Pancreas (tissue), 10 donors: ENCODE data around the gene ATP1A2. TPM values are rescaled to one million over a fixed set of nuclear protein-coding genes. Genes with fewer than 3 reads are reported as not detected.
A peak's percentile ranks its signal among the peaks of the same experiment; 100 is the strongest.

Experiments used
- ATAC-seq, 4 donors: fragments of 200-7000 bp; cut with Tn5 transposase; one replicate each; pipeline versions ENCODE4 v1.8.0 to v1.9.1; 2020; ENCODE audit warnings: mild to moderate bottlenecking in 4 of 4, moderate library complexity in 4 of 4
- DNase-seq, 6 donors: peaks; one replicate each; pipeline ENCODE4 v3.0.0-alpha.2; 2020
- FAIRE-seq: peaks from 2 replicates; lab custom pipeline; 2012; peaks lifted over from hg19 to GRCh38; lab: Jason Lieb, UNC
- H3K27ac ChIP-seq, 4 donors: fragments of 200-600 bp; sonication (generic); 1 replicate in 3 of 4; 2 replicates in 1 of 4; pipeline versions ENCODE4 v1.5.0 to v1.8.0; 2020
- H3K27me3 ChIP-seq, 4 donors: fragments of 200-600 bp; one replicate each; pipeline ENCODE4 v1.8.0; 2021
- H3K36me3 ChIP-seq, 3 donors: fragments of 200-600 bp; sonication (generic) in 1 of 3; one replicate each; pipeline versions ENCODE4 v1.5.0 to v1.8.0; 2020 to 2021
- H3K4me1 ChIP-seq, 3 donors: fragments of 200-600 bp; one replicate each; pipeline ENCODE4 v1.8.0; 2021
- H3K4me3 ChIP-seq, 4 donors: fragments of 200-600 bp; sonication (generic) in 2 of 4; one replicate each; pipeline versions ENCODE4 v1.5.0 to v1.8.0; 2020 to 2021
- H3K9me3 ChIP-seq, 4 donors: fragments of 200-600 bp; one replicate each; pipeline ENCODE4 v1.8.0; 2021
- WGBS, 2 donors: extraction: QIAGEN DNeasy Blood & Tissue Kit; methylation state at CpG; one replicate each; pipeline ENCODE4 v1.1.7; 2013; 5-methylcytosine and 5-hydroxymethylcytosine counted together
- intact Hi-C, 3 donors: fragments of 100-400 bp; cut with DNase I; formaldehyde crosslinking; loops; one replicate each; pipeline versions ENCODE4 v1.11.1 to v1.14.2; 2022
- polyA plus RNA-seq, 2 donors: library from polyadenylated mRNA; stranded (reverse); fragments of 200-250 nt; gene quantifications; one replicate each; pipeline ENCODE4 v1.2.3, GENCODE V29; 2013
- total RNA-seq, 6 donors: library from RNA; stranded (reverse); fragmentation: NEBNext Ultra II Directional in 4 of 6; extraction: Animal tissue kit (Norgen Biotek cat#: 25700) in 4 of 6; gene quantifications; one replicate each; pipeline versions ENCODE4 v1.2.1 to v1.2.4, GENCODE V29; 2021 to 2023
- TF ChIP-seq, protein P1 (sequence below), 4 donors: fragments of 200-600 bp; sonication (generic) in 3 of 4; IDR thresholded peaks; one replicate each; pipeline versions ENCODE4 v1.5.0 to v1.8.0; 2021; ENCODE audit warnings: antibody characterized with exemption in 4 of 4
- donor health status: healthy with polysubstance abuse.
- donor health status: DM: no; HTN: no; CAD: no; lungs with moderate emphysema.
- donor health status: DM: no; HTN: no; CAD: no.
- donor health status: control.
- donor health status: control.
- donor health status: Bipolar disorder and iron deficiency.
- donor health status: DM: yes; HTN: yes; CAD: no.
- donor health status: DM: no; HTN: no; CAD: no.
- donor health status: DM: no; HTN: no; CAD: no.
- donor health status: DM: yes; HTN: yes; CAD: no.

Gene ATP1A2
- total and polyA plus RNA-seq, 8 donors = 0.34 to 2.7 (median 0.53) TPM

- Histone ChIP-seq H3K9me3 (no peaks in the 10 kb centered on the region), H3K27ac (no peak overlapping the region), H3K36me3 (peaks cover 0 to 29% (median 0%) of the 10 kb centered on the region in 3 donors), H3K4me1 (peaks cover 0 to 20% (median 13%) of the 10 kb centered on the region in 3 donors), H3K27me3 (no peaks in the 10 kb centered on the region), H3K4me3 (no peak overlapping the region)
- DNase-seq = peak in 1 of 6 donors; percentile 75
- WGBS, 2 donors = 82 to 89% methylated on average over 9 of the region's 9 CpGs
- no peak for ATAC-seq
- intact Hi-C loops = no loop called here
- FAIRE-seq = no peak
- TF ChIP-seq, protein P1, sequence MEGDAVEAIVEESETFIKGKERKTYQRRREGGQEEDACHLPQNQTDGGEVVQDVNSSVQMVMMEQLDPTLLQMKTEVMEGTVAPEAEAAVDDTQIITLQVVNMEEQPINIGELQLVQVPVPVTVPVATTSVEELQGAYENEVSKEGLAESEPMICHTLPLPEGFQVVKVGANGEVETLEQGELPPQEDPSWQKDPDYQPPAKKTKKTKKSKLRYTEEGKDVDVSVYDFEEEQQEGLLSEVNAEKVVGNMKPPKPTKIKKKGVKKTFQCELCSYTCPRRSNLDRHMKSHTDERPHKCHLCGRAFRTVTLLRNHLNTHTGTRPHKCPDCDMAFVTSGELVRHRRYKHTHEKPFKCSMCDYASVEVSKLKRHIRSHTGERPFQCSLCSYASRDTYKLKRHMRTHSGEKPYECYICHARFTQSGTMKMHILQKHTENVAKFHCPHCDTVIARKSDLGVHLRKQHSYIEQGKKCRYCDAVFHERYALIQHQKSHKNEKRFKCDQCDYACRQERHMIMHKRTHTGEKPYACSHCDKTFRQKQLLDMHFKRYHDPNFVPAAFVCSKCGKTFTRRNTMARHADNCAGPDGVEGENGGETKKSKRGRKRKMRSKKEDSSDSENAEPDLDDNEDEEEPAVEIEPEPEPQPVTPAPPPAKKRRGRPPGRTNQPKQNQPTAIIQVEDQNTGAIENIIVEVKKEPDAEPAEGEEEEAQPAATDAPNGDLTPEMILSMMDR (IDR thresholded peaks at IDR 0.05) = no peak
Measured at GRCh38 chr1:160093069-160093395, 22.5 kb upstream of the ATP1A2 start.

- ATAC-seq (no peak), DNase-seq (peak in 1 of 6 donors; percentile 35), FAIRE-seq (no peak)
- Histone ChIP-seq H3K4me1 (peaks cover 0 to 20% (median 13%) of the 10 kb centered on the region in 3 donors), H3K4me3 (no peak overlapping the region), H3K9me3 (no peaks in the 10 kb centered on the region), H3K27me3 (no peaks in the 10 kb centered on the region), H3K27ac (no peak overlapping the region), H3K36me3 (peaks cover 0 to 29% (median 0%) of the 10 kb centered on the region in 3 donors)
- 74 to 78% methylated on average over 21 of the region's 21 CpGs for WGBS, 2 donors
- intact Hi-C loops = no loop called here
- TF ChIP-seq, protein P1 (IDR thresholded peaks at IDR 0.05) = no peak
Measured at GRCh38 chr1:160093624-160094290, 21.8 kb upstream of the ATP1A2 start.

DNA sequence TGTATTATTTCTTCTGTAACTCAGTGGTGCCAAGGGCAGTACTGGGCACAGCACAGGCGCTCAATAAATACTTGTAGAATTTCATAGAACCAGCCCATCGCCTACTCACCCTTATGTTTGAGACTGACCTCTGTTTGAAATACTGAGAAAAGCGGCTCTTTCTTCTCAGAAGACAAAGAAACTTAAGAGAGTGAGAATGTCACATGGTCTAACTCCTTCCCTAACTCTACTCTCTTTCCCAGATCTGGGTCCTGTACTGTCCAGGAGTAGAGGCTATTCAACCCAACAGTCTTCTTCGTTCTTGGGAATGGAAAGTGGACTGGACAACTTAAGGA, 21.3 kb upstream of the ATP1A2 start:
- peaks cover under 1 to 21% (median 13%) of the 10 kb centered on the region in 3 donors for H3K4me1 ChIP-seq
- peaks cover 0 to 29% (median 0%) of the 10 kb centered on the region in 3 donors for H3K36me3 ChIP-seq
- no peaks in the 10 kb centered on the region for H3K9me3 ChIP-seq
- H3K4me3 ChIP-seq = no peak overlapping the region
- 72 to 75% methylated on average over 4 of the region's 4 CpGs for WGBS, 2 donors
- DNase-seq = no peak
- H3K27ac ChIP-seq = no peak overlapping the region
- no peaks in the 10 kb centered on the region for H3K27me3 ChIP-seq
- TF ChIP-seq, protein P1 (IDR thresholded peaks at IDR 0.05) = no peak
- intact Hi-C loops = no loop called here
- no peak for FAIRE-seq
- ATAC-seq = no peak

GRCh38 chr1:160094806-160095205, 20.8 kb upstream of the ATP1A2 start:
- TF ChIP-seq, protein P1 (IDR thresholded peaks at IDR 0.05) = no peak
- no peak for DNase-seq
- no peaks in the 10 kb centered on the region for H3K27me3 ChIP-seq
- ATAC-seq = no peak
- 91 to 94% methylated on average over 14 of the region's 14 CpGs for WGBS, 2 donors
- H3K36me3 ChIP-seq = peaks cover 0 to 29% (median 0%) of the 10 kb centered on the region in 3 donors
- H3K4me1 ChIP-seq = peaks cover 5 to 22% (median 13%) of the 10 kb centered on the region in 3 donors
- no peak overlapping the region for H3K27ac ChIP-seq
- H3K9me3 ChIP-seq = no peaks in the 10 kb centered on the region
- H3K4me3 ChIP-seq = no peak overlapping the region
- intact Hi-C loops = no loop called here
- no peak for FAIRE-seq

- intact Hi-C loops = no loop called here
- peaks cover 5 to 24% (median 13%) of the 10 kb centered on the region in 3 donors for H3K4me1 ChIP-seq
- FAIRE-seq (no peak), ATAC-seq (no peak), DNase-seq (no peak)
- peaks cover 0 to 29% (median 0%) of the 10 kb centered on the region in 3 donors for H3K36me3 ChIP-seq
- TF ChIP-seq, protein P1 (IDR thresholded peaks at IDR 0.05) = no peak
- H3K4me3 ChIP-seq = no peak overlapping the region
- H3K9me3 ChIP-seq = no peaks in the 10 kb centered on the region
- no peaks in the 10 kb centered on the region for H3K27me3 ChIP-seq
- H3K27ac ChIP-seq = no peak overlapping the region
- 86 to 95% methylated on average over 4 of the region's 4 CpGs for WGBS, 2 donors
Measured at GRCh38 chr1:160095382-160096105, 20.0 kb upstream of the ATP1A2 start.
